Endodermal cell (in vitro differentiated cells): ENCODE measurements around the gene MFSD8. TPM values are rescaled to one million over a fixed set of nuclear protein-coding genes. Genes with fewer than 3 reads are reported as not detected.
"Not testable (repeated sequence)": the region's sequence is repeated elsewhere in the genome, so short reads cannot be mapped to it uniquely, and the experiment has no call there.

Experiments used
- DNase-seq: peaks from one replicate; pipeline ENCODE4 v3.0.0-alpha.2; 2017
- H3K27ac ChIP-seq: 2 replicates; pipeline ENCODE4 v1.5.1; 2013; ENCODE audit warnings: mild to moderate bottlenecking, low read depth, low read length, moderate library complexity
- H3K27me3 ChIP-seq: 2 replicates; pipeline ENCODE4 v1.6.1; 2013; ENCODE audit warnings: mild to moderate bottlenecking, low read length, moderate library complexity; ENCODE audit not compliant: insufficient read depth, control insufficient read depth, poor library complexity, severe bottlenecking
- H3K36me3 ChIP-seq: 2 replicates; pipeline ENCODE4 v1.7.0; 2013; ENCODE audit warnings: mild to moderate bottlenecking, low read length, moderate library complexity; ENCODE audit not compliant: control insufficient read depth, insufficient read depth
- H3K4me1 ChIP-seq: one replicate; pipeline ENCODE4 v1.7.0; 2013; ENCODE audit warnings: low read length; ENCODE audit not compliant: control insufficient read depth, insufficient read depth
- H3K4me3 ChIP-seq: 2 replicates; pipeline ENCODE4 v1.5.1; 2013; ENCODE audit warnings: mild to moderate bottlenecking, low read length, moderate library complexity
- H3K9ac ChIP-seq: 2 replicates; pipeline ENCODE4 v1.6.1; 2013; ENCODE audit warnings: mild to moderate bottlenecking, low read length, moderate library complexity; ENCODE audit not compliant: poor library complexity, severe bottlenecking; ENCODE audit errors: extremely low read depth
- H3K9me3 ChIP-seq: 2 replicates; pipeline ENCODE4 v1.6.1; 2013; ENCODE audit warnings: mild to moderate bottlenecking, low read length, moderate library complexity; ENCODE audit not compliant: control insufficient read depth
- H3K27ac Mint-ChIP-seq: 2 replicates; pipeline ENCODE4 v1.8.0; 2020; ENCODE audit warnings: mixed read lengths
- H3K27me3 Mint-ChIP-seq: 2 replicates; pipeline ENCODE4 v1.8.0; 2021; ENCODE audit warnings: mild to moderate bottlenecking, mixed read lengths; ENCODE audit not compliant: insufficient read depth
- H3K36me3 Mint-ChIP-seq: 2 replicates; pipeline ENCODE4 v1.8.0; 2020; ENCODE audit warnings: low read depth, mixed read lengths
- H3K4me1 Mint-ChIP-seq: 2 replicates; pipeline ENCODE4 v1.8.0; 2020; ENCODE audit warnings: mixed read lengths
- H3K4me3 Mint-ChIP-seq: 2 replicates; pipeline ENCODE4 v1.8.0; 2020; ENCODE audit warnings: mild to moderate bottlenecking, moderate library complexity, mixed read lengths
- H3K9me3 Mint-ChIP-seq: 2 replicates; pipeline ENCODE4 v1.8.0; 2020; ENCODE audit warnings: mild to moderate bottlenecking, mixed read lengths
- CTCF ChIP-seq: fragments of 200-600 bp; sonication (generic); conservative IDR thresholded peaks from 2 replicates; pipeline ENCODE4 v1.5.0; 2021; ENCODE audit warnings: antibody characterized with exemption, mild to moderate bottlenecking
- WGBS, 2 experiments: methylation state at CpG; one replicate each; pipeline versions ENCODE4 v1.1.5 to v1.1.7; 2013; ENCODE audit warnings: missing lambda C conversion rate in 2 of 2, mixed read lengths in 1 of 2; ENCODE audit not compliant: insufficient coverage in 1 of 2, insufficient read length in 1 of 2; 5-methylcytosine and 5-hydroxymethylcytosine counted together
- total RNA-seq, 2 donors: library from RNA; stranded (reverse); fragmentation: NEBNext Ultra II Directional in 1 of 2; extraction: Animal tissue kit (Norgen Biotek cat#: 25700) in 1 of 2; gene quantifications; 2 replicates in 1 of 2; 3 replicates in 1 of 2; pipeline ENCODE4 v1.2.1, GENCODE V29; 2021

MFSD8 gene
- total RNA-seq, 2 donors from 2014 or later: 23.8 to 25.2 TPM

GRCh38 chr4:127936974-127937373 is 28.0 kb downstream of the MFSD8 start:
- peaks cover 12% of the 10 kb centered on the region for H3K36me3 Mint-ChIP-seq
- H3K4me3 Mint-ChIP-seq: no peak overlapping the region
- 93 to 100% methylated on average over 1 of the region's 1 CpG for WGBS, 2 experiments
- Histone ChIP-seq H3K4me1 (no peaks in the 10 kb centered on the region), H3K27ac (no peak overlapping the region), H3K4me3 (no peak overlapping the region), H3K9me3 (no peaks in the 10 kb centered on the region), H3K9ac (no peak overlapping the region), H3K27me3 (no peaks in the 10 kb centered on the region), H3K36me3 (peaks cover 64% of the 10 kb centered on the region)
- no peaks in the 10 kb centered on the region for H3K4me1 Mint-ChIP-seq
- no peak overlapping the region for H3K27ac Mint-ChIP-seq
- H3K27me3 Mint-ChIP-seq: no peaks in the 10 kb centered on the region
- TF ChIP-seq CTCF: no peak
- H3K9me3 Mint-ChIP-seq: no peaks in the 10 kb centered on the region
- no peak for DNase-seq

GRCh38 chr4:127931836-127932235 is 33.1 kb downstream of the MFSD8 start:
- not testable (repeated sequence) for H3K4me1 Mint-ChIP-seq, H3K4me3 ChIP-seq, H3K27ac Mint-ChIP-seq, H3K9me3 Mint-ChIP-seq, H3K27me3 Mint-ChIP-seq, DNase-seq, H3K4me3 Mint-ChIP-seq, H3K9ac ChIP-seq, H3K9me3 ChIP-seq, H3K4me1 ChIP-seq, H3K27ac ChIP-seq, H3K27me3 ChIP-seq
- H3K36me3 Mint-ChIP-seq: peaks cover 24% of the 10 kb centered on the region
- peaks cover 63% of the 10 kb centered on the region for H3K36me3 ChIP-seq
- 92 to 93% methylated on average over 5 to 6 of the region's 6 CpGs for WGBS, 2 experiments

GRCh38 chr4:127930175-127930574 is 34.8 kb downstream of the MFSD8 start:
- Histone ChIP-seq H3K9me3 (peaks cover 5% of the 10 kb centered on the region), H3K4me1 (no peaks in the 10 kb centered on the region), H3K4me3 (no peak overlapping the region), H3K27ac (no peak overlapping the region), H3K36me3 (peaks cover 65% of the 10 kb centered on the region), H3K27me3 (no peaks in the 10 kb centered on the region), H3K9ac (no peak overlapping the region)
- Mint-ChIP-seq H3K27me3 (no peaks in the 10 kb centered on the region), H3K36me3 (peaks cover 35% of the 10 kb centered on the region), H3K9me3 (peaks cover 7% of the 10 kb centered on the region), H3K4me1 (no peaks in the 10 kb centered on the region), H3K27ac (no peak overlapping the region), H3K4me3 (no peak overlapping the region)
- no peak for DNase-seq
- TF ChIP-seq CTCF: no peak
- WGBS, 2 experiments: 94% methylated on average over 1 of the region's 1 CpG; no CpG with 5 or more reads in 1 of the 2 experiments

GRCh38 chr4:127925720-127926119 is 39.3 kb downstream of the MFSD8 start:
- not testable (repeated sequence) for H3K27ac ChIP-seq, H3K4me1 Mint-ChIP-seq, H3K27me3 ChIP-seq, H3K4me3 Mint-ChIP-seq, DNase-seq, H3K27ac Mint-ChIP-seq, H3K9me3 ChIP-seq, H3K9me3 Mint-ChIP-seq, H3K4me3 ChIP-seq, H3K27me3 Mint-ChIP-seq, H3K9ac ChIP-seq, H3K4me1 ChIP-seq
- WGBS, 2 experiments: 93% methylated on average over 2 of the region's 2 CpGs; no CpG with 5 or more reads in 1 of the 2 experiments
- peaks cover 62% of the 10 kb centered on the region for H3K36me3 Mint-ChIP-seq
- peaks cover 59% of the 10 kb centered on the region for H3K36me3 ChIP-seq
